Measurements from ENCODE around the gene PTOV1.
A peak's percentile ranks its signal among the peaks of the same experiment; 100 is the strongest.

PTOV1 gene

GRCh38 chr19:49887665-49888509, 36.9 kb downstream of the PTOV1 start:
- H3K4me3 ChIP-seq (ENCODE audit: low read depth, low read length): no peak overlapping the region

GRCh38 chr19:49888510-49888824, 37.5 kb downstream of the PTOV1 start:
- no peak overlapping the region for H3K4me3 ChIP-seq (ENCODE audit: low read depth, low read length)

GRCh38 chr19:49889038-49889686, 38.2 kb downstream of the PTOV1 start:
- no peak overlapping the region for H3K4me3 ChIP-seq (ENCODE audit: low read depth, low read length)

GRCh38 chr19:49889687-49890348, 38.9 kb downstream of the PTOV1 start:
- peak overlapping the region; percentile 33 for H3K4me3 ChIP-seq (ENCODE audit: low read depth, low read length)

GRCh38 chr19:49890349-49891311, 39.7 kb downstream of the PTOV1 start:
- H3K4me3 ChIP-seq (ENCODE audit: low read depth, low read length): peak overlapping the region; percentile 33

GRCh38 chr19:49891393-49891792, 40.4 kb downstream of the PTOV1 start:
- no peak overlapping the region for H3K4me3 ChIP-seq (ENCODE audit: low read depth, low read length)

GRCh38 chr19:49892716-49893115, 41.8 kb downstream of the PTOV1 start:
- H3K4me3 ChIP-seq (ENCODE audit: low read depth, low read length): no peak overlapping the region

GRCh38 chr19:49894011-49894664, 43.2 kb downstream of the PTOV1 start:
- no peak overlapping the region for H3K4me3 ChIP-seq (ENCODE audit: low read depth, low read length)

GRCh38 chr19:49894879-49895565, 44.1 kb downstream of the PTOV1 start:
- no peak overlapping the region for H3K4me3 ChIP-seq (ENCODE audit: low read depth, low read length)

GRCh38 chr19:49895566-49896297, 44.8 kb downstream of the PTOV1 start:
- no peak overlapping the region for H3K4me3 ChIP-seq (ENCODE audit: low read depth, low read length)

GRCh38 chr19:49896863-49897621, 46.1 kb downstream of the PTOV1 start, which contains the start of gene IL4I1:
IL4I1 (minus strand) TSS chr19:49896887; CDS start chr19:49896160, 727 bp downstream.
- H3K4me3 ChIP-seq (ENCODE audit: low read depth, low read length): no peak within 1 kb of the TSS

GRCh38 chr19:49904136-49904535, 53.2 kb downstream of the PTOV1 start:
- H3K4me3 ChIP-seq (ENCODE audit: low read depth, low read length): no peak overlapping the region

GRCh38 chr19:49906879-49907564, 56.1 kb downstream of the PTOV1 start:
- no peak overlapping the region for H3K4me3 ChIP-seq (ENCODE audit: low read depth, low read length)

GRCh38 chr19:49907745-49908446, 56.9 kb downstream of the PTOV1 start:
- no peak overlapping the region for H3K4me3 ChIP-seq (ENCODE audit: low read depth, low read length)

- H3K4me3 ChIP-seq (ENCODE audit: low read depth, low read length): no peak overlapping the region
Observed at GRCh38 chr19:49908480-49909420, 57.8 kb downstream of the PTOV1 start.

GRCh38 chr19:49910179-49910578, 59.2 kb downstream of the PTOV1 start:
- no peak overlapping the region for H3K4me3 ChIP-seq (ENCODE audit: low read depth, low read length)
